Retinal pigment epithelial cell (primary cell): Measurements from ENCODE around the gene FOXP1.

Source experiments
- DNase-seq: peaks from one replicate; pipeline ENCODE4 v3.0.0-alpha.2; 2010; ENCODE audit warnings: low read depth
- H3K4me3 ChIP-seq: 2 replicates; pipeline ENCODE4 v1.5.1; 2011; ENCODE audit warnings: mild to moderate bottlenecking, low read length, control low read depth, moderate library complexity
- CTCF ChIP-seq: conservative IDR thresholded peaks from 2 replicates; pipeline ENCODE4 v1.5.1; 2011; ENCODE audit warnings: low read depth, low read length, control low read depth, inconsistent platforms

Gene FOXP1

GRCh38 chr3:71077070-71077469, 506.5 kb downstream of the FOXP1 start:
- no peak for DNase-seq
- no peak for TF ChIP-seq CTCF
- H3K4me3 ChIP-seq, result no peak overlapping the region

DNA sequence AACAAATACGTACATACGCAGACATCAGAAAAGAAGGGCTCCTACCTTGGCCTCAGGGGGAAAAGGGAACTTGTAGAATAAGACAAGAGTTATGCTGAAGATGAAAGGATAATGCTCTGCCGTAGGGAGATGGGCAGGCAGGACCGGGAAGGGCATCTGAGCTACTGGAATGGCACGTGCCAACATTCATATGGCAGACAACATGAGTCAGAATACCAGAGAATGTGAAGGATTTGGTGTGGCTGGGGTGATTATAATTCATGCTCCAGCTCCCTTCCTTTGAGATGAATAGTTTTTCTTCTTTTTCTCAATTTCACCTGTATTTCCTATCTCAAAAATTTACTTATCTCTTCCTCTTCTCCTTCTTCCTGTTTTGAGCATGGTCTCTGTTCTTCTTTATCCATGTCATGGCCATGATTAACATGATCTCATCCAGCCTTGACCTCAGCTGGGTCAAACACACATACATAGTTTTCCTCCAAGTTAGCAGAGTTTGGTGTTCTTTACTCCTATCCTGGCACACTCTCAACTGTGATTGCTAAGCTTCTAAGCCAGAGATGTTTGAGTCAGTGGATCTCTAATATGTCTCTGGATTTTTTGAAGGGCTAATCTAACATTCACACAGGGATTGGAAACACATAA, 507.0 kb downstream of the FOXP1 start:
- no peak overlapping the region for H3K4me3 ChIP-seq
- no peak for DNase-seq
- TF ChIP-seq CTCF, result no peak

- TF ChIP-seq CTCF, result no peak
- H3K4me3 ChIP-seq, result no peak overlapping the region
- no peak for DNase-seq
These were observed 508.0 kb downstream of the FOXP1 start for GRCh38 chr3:71075494-71075893.

DNA sequence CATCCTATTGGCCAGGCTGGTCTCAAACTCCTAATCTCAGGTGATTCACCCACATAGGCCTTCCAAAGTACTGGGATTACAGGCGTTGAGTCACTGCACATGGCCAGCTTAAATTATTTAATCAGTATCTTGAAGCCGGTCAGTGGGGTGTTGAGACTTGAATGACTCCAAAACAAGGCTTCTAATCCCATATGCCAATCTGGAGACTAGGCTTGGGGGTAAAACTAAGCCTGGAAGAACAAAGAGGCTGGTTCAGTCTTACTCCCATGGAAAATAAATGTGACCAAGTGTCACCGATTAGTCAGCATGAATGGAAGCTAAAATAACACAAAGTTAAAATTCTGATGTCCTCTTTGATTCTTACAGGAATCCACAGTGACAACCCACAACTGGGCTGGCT, 509.1 kb downstream of the FOXP1 start:
- no peak for TF ChIP-seq CTCF
- no peak for DNase-seq
- H3K4me3 ChIP-seq, result no peak overlapping the region

GRCh38 chr3:71072986-71073385, 510.5 kb downstream of the FOXP1 start:
- TF ChIP-seq CTCF, result no peak
- H3K4me3 ChIP-seq, result no peak overlapping the region
- DNase-seq, result no peak

GRCh38 chr3:71072287-71072686, 511.2 kb downstream of the FOXP1 start:
- DNase-seq, result no peak
- H3K4me3 ChIP-seq, result no peak overlapping the region
- no peak for TF ChIP-seq CTCF
